ENCODE data around the gene DNLZ.

DNLZ gene

DNA sequence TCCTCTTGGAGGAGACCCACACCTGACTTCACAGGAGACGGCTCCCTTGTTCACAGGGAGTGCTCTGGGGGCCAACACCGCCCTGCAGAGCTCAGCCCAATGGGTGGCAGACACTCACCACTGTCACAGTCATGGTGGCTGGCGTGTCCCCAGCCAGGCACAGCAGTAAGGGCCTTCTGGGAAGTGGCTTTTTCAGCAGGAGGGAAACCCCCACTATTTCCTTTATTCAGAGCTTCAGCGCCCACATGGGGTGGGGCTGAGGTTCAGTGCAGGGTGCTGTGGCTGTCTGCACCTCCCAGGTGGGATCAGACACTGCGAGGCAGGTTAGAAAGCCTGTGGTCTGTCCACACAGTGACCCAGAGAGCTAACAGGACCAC is 40.0 kb upstream of the DNLZ start:
- Histone ChIP-seq H3K9ac (ENCODE audit: low read length) (no peak overlapping the region), H3K36me3 (ENCODE audit: control insufficient read depth, insufficient read depth, low read length) (peaks cover 13% of the 10 kb centered on the region), H3K4me1 (ENCODE audit: control insufficient read depth, insufficient read depth, low read length) (peaks cover 6% of the 10 kb centered on the region), H3K27me3 (ENCODE audit: control insufficient read depth, insufficient read depth, low read length) (no peaks in the 10 kb centered on the region), H3K4me3 (ENCODE audit: low read length) (peak overlapping the region; percentile 7), H3K27ac (ENCODE audit: low read depth, low read length) (no peak overlapping the region)

DNA sequence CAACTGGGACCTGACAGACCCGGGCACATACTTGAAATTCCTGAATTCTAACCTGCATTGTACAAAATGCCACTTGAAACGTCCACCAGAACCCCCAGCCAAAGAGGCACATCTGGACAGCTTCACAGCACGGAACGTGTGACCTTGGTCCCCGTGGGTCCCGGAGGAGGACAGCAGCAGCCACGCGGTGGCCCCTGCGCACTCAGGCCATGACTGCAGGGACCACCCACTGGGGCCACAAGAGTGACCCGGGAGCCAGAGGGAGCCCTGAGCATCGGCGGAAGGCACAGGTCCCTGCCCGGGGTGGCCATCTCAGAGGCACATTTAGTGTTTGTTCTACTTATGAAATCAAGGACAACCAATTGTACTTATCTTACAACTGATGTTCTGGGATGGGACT is 38.5 kb upstream of the DNLZ start:
- Histone ChIP-seq H3K27me3 (ENCODE audit: control insufficient read depth, insufficient read depth, low read length) (no peaks in the 10 kb centered on the region), H3K36me3 (ENCODE audit: control insufficient read depth, insufficient read depth, low read length) (peaks cover 13% of the 10 kb centered on the region), H3K27ac (ENCODE audit: low read depth, low read length) (no peak overlapping the region), H3K4me1 (ENCODE audit: control insufficient read depth, insufficient read depth, low read length) (peaks cover 6% of the 10 kb centered on the region), H3K9ac (ENCODE audit: low read length) (no peak overlapping the region), H3K4me3 (ENCODE audit: low read length) (no peak overlapping the region)

DNA sequence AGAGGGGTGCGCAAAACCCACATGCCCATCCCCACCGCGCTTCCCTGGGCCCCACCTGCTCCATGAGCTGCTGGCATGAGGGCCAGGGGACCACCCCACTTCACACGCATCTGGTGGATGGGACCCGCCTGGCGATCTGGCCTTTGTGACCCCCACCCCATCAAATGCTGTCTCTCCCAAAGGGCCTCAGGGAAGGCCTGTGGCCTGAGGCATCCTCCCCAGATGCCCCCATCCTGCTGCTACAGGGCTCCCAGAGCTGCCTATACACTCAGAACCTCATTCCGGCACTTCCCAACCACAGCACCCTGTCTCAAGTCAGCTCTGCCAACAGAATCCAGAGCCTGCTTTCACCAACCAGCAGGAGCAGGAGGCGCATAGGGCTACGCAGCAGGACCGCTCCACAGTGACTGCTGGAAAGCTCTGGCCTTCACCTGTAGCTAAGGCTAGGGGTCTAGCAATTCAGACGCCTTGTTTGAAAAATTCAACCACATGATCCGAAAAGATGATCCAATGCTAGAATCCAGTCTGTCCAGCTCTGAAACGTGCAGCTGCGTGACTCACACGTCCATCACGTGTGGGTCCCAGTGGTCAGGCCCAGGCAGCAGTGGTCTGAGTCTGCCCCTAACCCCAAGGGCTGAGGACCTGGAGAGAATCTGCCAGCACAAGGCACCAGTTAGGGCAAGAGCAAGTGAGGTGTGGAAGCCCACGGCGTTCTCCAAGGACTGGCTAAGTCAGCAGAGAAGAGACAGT is 37.8 kb upstream of the DNLZ start:
- H3K27me3 ChIP-seq (ENCODE audit: control insufficient read depth, insufficient read depth, low read length) = no peaks in the 10 kb centered on the region
- peaks cover 6% of the 10 kb centered on the region for H3K4me1 ChIP-seq (ENCODE audit: control insufficient read depth, insufficient read depth, low read length)
- H3K9ac ChIP-seq (ENCODE audit: low read length) = no peak overlapping the region
- no peak overlapping the region for H3K27ac ChIP-seq (ENCODE audit: low read depth, low read length)
- peaks cover 12% of the 10 kb centered on the region for H3K36me3 ChIP-seq (ENCODE audit: control insufficient read depth, insufficient read depth, low read length)
- no peak overlapping the region for H3K4me3 ChIP-seq (ENCODE audit: low read length)

DNA sequence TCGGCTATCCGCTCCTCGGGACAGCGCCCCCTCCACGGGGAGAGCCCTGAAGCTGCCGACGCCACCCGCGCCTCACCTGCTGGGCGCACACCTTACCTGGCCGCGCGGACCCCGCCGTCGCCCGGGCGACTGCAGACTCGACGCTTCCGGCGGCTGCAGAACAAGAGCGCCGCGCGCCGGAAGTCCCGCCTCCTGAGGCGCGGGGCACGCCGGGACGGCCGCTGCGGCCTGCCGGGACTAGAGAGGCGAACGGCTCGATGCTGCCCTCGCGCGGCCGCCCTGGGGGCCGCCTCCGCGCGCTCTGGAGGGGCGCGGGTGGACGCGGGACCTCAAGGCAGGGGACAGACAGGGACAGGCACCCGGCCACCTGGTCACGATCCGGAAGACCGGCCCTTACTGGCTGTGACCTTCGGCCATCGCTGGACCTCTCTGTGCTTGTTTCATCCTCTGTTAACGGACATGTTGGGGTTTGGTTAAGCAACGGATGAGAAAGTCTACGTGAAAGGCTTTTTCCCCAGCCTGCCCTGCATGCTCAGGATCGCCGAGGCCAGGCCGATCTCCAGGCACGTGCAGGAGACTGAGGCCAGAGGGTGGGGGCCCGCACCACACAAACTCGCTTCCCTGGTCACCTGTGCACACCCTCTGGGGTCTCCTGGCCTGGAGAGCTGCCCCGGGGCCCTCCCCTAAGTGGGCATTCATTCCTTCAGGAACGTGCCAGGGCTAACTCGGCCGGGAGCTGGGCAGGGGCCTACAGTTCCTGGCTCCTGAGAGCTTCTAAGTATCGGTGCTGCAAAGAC is 36.7 kb upstream of the DNLZ start, which contains the start of gene SNAPC4:
Gene SNAPC4 (minus strand): TSS at position 133 of the 797 bp plus-strand sequence. CDS start 1,742 bp downstream, outside the sequence.
- peaks cover 6% of the 10 kb centered on the region for H3K4me1 ChIP-seq (ENCODE audit: control insufficient read depth, insufficient read depth, low read length)
- H3K4me3 ChIP-seq (ENCODE audit: low read length) = peak within 1 kb of the TSS; percentile 90
- H3K36me3 ChIP-seq (ENCODE audit: control insufficient read depth, insufficient read depth, low read length) = peaks cover 12% of the 10 kb centered on the region
- H3K9ac ChIP-seq (ENCODE audit: low read length) = peak within 1 kb of the TSS; percentile 71
- no peaks in the 10 kb centered on the region for H3K27me3 ChIP-seq (ENCODE audit: control insufficient read depth, insufficient read depth, low read length)
- peak within 1 kb of the TSS; percentile 45 for H3K27ac ChIP-seq (ENCODE audit: low read depth, low read length)

DNA sequence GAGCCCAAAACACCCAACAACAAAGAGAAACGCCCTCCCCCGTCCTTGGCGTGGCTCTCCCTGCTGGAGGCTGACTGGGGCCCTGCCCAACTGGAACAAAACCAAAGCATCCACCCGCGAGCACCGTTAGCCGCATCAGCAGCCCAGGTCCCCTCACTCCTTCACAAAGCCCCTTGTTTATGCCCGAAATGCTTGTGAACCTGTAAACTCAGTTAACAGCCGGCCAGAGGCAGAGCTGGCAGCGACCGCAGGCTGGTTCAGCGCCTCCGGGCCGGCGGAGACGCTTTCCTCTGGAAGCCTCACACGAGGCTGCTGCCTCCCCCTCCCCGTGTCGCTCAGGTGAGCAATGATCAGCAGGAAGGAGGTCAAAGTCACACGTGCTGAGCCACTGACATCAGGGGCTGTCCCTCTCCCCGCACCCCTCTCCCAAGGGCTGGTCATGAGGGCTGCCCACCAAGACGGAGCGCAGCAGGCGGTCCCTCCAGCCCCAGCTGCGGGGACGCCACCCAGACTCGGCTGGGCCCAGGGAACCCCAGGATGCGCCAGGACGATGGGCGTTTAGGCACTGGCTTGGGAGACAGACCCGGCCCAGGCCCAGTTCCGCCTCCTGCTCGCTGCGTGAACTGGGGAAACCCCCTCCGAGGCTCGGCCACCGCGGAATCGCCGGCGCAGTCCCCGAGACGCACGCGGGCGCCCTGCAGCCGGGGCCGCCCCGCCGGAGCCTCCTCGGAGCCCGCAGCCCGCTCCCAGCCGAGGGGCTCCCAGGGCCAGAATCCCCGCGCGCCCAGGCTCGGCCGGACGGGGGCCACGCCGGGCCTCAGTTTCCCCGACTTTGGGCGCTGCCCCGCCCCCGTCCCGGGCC is 35.9 kb upstream of the DNLZ start:
- H3K36me3 ChIP-seq (ENCODE audit: control insufficient read depth, insufficient read depth, low read length) = peaks cover 13% of the 10 kb centered on the region
- peak overlapping the region; percentile 45 for H3K27ac ChIP-seq (ENCODE audit: low read depth, low read length)
- peaks cover 6% of the 10 kb centered on the region for H3K4me1 ChIP-seq (ENCODE audit: control insufficient read depth, insufficient read depth, low read length)

DNA sequence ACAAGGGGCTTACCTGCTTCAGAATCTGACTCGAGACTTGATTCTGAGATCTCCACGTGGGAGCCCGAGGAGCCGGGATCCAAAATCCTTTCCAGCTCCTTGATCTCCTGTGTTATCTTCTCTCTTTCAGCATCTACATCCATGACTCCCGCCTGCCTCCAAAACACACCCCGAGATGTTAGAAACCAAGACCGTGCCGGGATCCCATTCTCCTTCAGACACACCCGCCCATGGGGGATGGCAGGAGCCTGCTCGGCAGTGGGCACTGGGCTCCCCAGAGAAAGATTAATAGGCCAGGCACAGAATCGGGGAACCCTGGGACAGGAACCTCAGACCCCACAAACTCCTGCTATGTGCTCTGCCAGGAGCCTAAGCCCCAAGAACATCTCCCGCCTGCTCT is 34.7 kb upstream of the DNLZ start:
- H3K9ac ChIP-seq (ENCODE audit: low read length) = no peak overlapping the region
- no peak overlapping the region for H3K27ac ChIP-seq (ENCODE audit: low read depth, low read length)
- no peak overlapping the region for H3K4me3 ChIP-seq (ENCODE audit: low read length)
- H3K36me3 ChIP-seq (ENCODE audit: control insufficient read depth, insufficient read depth, low read length) = peaks cover 10% of the 10 kb centered on the region
- H3K27me3 ChIP-seq (ENCODE audit: control insufficient read depth, insufficient read depth, low read length) = no peaks in the 10 kb centered on the region
- peaks cover 6% of the 10 kb centered on the region for H3K4me1 ChIP-seq (ENCODE audit: control insufficient read depth, insufficient read depth, low read length)

More for the DNA sequence above, 35.9 kb upstream of the DNLZ start:
- H3K4me3 ChIP-seq (ENCODE audit: low read length) = peak overlapping the region; percentile 90
- H3K9ac ChIP-seq (ENCODE audit: low read length) = peak overlapping the region; percentile 71
- H3K27me3 ChIP-seq (ENCODE audit: control insufficient read depth, insufficient read depth, low read length) = no peaks in the 10 kb centered on the region

DNA sequence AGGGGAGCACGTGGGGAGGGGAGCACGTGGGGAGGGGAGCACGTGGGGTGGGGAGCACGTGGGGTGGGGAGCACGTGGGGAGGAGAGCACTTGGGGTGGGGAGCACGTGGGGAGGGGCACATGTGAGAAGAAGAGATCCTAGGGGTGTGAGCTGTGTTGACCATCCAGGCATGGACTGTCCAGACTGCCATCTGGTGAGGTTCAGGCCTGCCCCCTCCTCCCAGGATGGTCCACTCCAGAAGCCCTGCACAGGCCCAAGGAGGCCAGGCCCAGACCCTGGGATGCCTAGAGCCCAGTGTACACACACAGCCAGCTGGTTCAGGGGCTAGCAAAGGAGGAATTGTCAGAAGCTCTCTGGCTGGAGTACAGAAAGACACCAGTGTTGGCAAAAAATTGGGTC is 34.1 kb upstream of the DNLZ start:
- H3K36me3 ChIP-seq (ENCODE audit: control insufficient read depth, insufficient read depth, low read length) = peaks cover 10% of the 10 kb centered on the region
- peaks cover 6% of the 10 kb centered on the region for H3K4me1 ChIP-seq (ENCODE audit: control insufficient read depth, insufficient read depth, low read length)
- no peak overlapping the region for H3K9ac ChIP-seq (ENCODE audit: low read length)

DNA sequence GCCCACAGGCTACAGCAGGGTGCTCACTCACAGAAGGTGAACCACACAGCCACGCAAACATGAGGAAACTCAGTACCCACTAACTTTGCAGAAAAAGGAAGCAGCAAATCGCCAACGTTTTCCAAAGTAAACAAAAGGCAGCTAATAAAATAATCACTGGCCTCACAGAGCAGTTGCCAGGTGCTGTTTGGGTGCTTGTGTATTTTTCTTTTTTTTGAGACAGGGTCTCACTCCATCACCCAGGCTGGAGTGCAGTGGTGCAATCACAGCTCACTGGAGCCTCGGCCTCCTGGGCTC is 32.6 kb upstream of the DNLZ start:
- no peak overlapping the region for H3K9ac ChIP-seq (ENCODE audit: low read length)
- H3K36me3 ChIP-seq (ENCODE audit: control insufficient read depth, insufficient read depth, low read length) = peaks cover 21% of the 10 kb centered on the region
- H3K4me1 ChIP-seq (ENCODE audit: control insufficient read depth, insufficient read depth, low read length) = peaks cover 6% of the 10 kb centered on the region
- no peaks in the 10 kb centered on the region for H3K27me3 ChIP-seq (ENCODE audit: control insufficient read depth, insufficient read depth, low read length)
- no peak overlapping the region for H3K4me3 ChIP-seq (ENCODE audit: low read length)
- no peak overlapping the region for H3K27ac ChIP-seq (ENCODE audit: low read depth, low read length)

More for the DNA sequence above, 34.1 kb upstream of the DNLZ start:
- no peak overlapping the region for H3K4me3 ChIP-seq (ENCODE audit: low read length)
- H3K27me3 ChIP-seq (ENCODE audit: control insufficient read depth, insufficient read depth, low read length) = no peaks in the 10 kb centered on the region
- no peak overlapping the region for H3K27ac ChIP-seq (ENCODE audit: low read depth, low read length)

DNA sequence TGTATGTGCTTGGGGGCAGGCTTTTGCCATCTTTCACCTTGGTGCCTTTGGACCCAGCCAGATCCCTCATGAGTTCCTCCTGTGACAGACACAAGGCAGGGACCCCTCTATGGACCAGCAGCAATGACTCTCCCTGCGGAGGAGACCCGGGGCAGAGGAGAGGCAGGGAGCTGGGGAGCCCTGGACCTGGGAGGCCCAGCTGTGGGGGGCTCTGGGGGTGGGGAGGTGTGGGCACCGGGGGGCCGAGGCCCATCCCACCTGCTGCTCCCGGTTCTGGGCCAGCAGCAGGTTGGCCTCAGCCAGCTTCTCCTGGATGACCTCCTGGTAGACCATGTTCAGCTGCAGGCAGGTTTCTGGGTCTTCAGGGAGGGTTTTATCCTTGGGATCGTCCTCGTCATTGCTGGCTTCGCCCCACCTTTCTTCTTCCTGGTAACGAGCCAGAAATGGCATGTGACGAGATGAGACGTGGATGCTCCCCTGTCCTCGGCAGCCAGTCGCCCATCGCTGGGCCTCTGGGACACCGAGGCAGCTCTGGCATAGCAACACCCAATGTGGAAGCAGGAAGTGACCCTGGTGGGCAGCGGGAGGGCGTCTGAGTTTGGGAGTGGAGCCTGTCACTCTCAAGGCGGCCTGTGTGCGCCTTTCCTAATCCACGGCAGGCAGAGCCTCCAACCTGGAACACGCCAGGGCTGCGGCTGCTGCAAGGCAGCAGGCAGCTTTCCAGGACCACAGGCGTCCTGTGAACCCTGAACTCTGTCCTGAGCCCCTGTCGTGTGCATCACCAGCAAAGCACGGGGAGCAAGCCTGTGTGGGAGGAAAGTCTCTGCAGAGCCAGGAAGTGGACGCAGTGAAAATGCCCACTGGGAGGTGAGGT is 32.0 kb upstream of the DNLZ start:
- H3K27ac ChIP-seq (ENCODE audit: low read depth, low read length) = no peak overlapping the region
- H3K36me3 ChIP-seq (ENCODE audit: control insufficient read depth, insufficient read depth, low read length) = peaks cover 21% of the 10 kb centered on the region
- H3K4me1 ChIP-seq (ENCODE audit: control insufficient read depth, insufficient read depth, low read length) = peaks cover 6% of the 10 kb centered on the region
- no peak overlapping the region for H3K9ac ChIP-seq (ENCODE audit: low read length)
- H3K27me3 ChIP-seq (ENCODE audit: control insufficient read depth, insufficient read depth, low read length) = no peaks in the 10 kb centered on the region
- no peak overlapping the region for H3K4me3 ChIP-seq (ENCODE audit: low read length)

DNA sequence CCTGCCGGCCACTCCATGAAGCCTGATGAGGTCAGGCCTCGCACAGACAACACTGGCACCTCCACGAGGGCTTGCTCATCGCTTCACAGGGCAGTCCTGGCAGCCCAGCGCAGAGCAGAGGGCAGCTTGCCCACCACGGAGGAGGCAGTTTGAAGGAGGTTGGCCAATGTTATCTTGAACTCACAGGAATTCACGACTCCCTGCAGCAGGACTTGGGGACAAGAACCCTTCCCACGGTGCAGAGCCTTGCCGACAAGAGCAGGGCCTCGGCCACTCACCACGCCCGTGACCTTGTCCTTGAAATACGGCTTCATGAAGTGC is 31.4 kb upstream of the DNLZ start:
- no peaks in the 10 kb centered on the region for H3K27me3 ChIP-seq (ENCODE audit: control insufficient read depth, insufficient read depth, low read length)
- H3K4me3 ChIP-seq (ENCODE audit: low read length) = no peak overlapping the region
- H3K27ac ChIP-seq (ENCODE audit: low read depth, low read length) = no peak overlapping the region
- H3K4me1 ChIP-seq (ENCODE audit: control insufficient read depth, insufficient read depth, low read length) = peaks cover 6% of the 10 kb centered on the region
- H3K9ac ChIP-seq (ENCODE audit: low read length) = no peak overlapping the region
- H3K36me3 ChIP-seq (ENCODE audit: control insufficient read depth, insufficient read depth, low read length) = peaks cover 21% of the 10 kb centered on the region

DNA sequence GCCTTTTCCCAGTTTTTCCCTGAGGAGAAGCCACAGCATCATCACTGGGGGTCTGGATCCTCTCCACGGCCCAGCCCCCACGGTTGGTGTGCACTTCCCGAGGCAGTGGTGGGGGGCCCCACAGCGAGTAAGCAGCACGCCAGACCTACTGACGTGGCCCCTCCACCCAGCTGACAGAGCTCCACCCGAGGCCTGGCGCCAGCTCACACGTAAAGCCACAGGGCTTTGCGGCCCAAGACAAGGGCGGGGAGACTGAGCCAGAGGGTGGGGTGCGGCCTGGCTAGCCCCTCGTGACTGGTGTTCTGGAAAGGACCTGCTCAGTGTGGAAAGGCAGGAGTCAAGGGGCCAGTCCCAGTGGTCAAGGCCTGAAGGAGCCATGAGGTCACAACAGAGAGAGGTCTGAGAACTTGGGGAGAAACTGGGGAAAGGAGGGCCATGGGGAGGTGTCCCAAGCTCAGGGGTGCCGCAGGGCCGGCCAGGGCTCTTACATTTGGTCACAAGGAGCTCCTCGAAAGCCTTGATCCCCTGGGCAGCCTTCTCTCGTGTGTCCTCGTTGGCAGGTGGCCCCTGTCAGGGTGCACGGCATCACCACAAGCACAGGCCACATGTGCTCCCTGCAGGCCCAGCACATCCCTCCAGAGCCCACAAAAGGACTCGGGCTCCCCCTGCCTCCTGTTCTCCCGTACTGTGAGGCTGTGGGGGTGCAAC is 30.9 kb upstream of the DNLZ start:
- peaks cover 21% of the 10 kb centered on the region for H3K36me3 ChIP-seq (ENCODE audit: control insufficient read depth, insufficient read depth, low read length)
- H3K9ac ChIP-seq (ENCODE audit: low read length) = no peak overlapping the region
- no peak overlapping the region for H3K4me3 ChIP-seq (ENCODE audit: low read length)
- H3K27me3 ChIP-seq (ENCODE audit: control insufficient read depth, insufficient read depth, low read length) = no peaks in the 10 kb centered on the region
- no peak overlapping the region for H3K27ac ChIP-seq (ENCODE audit: low read depth, low read length)
- H3K4me1 ChIP-seq (ENCODE audit: control insufficient read depth, insufficient read depth, low read length) = peaks cover 5% of the 10 kb centered on the region
